GM18868 (cell line): ENCODE results near the gene SLC25A22.

Source experiments
- ATAC-seq: cut with Tn5 transposase; IDR thresholded peaks from one replicate; pipeline ENCODE4 v1.9.1; 2021; ENCODE audit warnings: mild to moderate bottlenecking, moderate library complexity; ENCODE audit not compliant: unreplicated experiment

Gene SLC25A22

DNA sequence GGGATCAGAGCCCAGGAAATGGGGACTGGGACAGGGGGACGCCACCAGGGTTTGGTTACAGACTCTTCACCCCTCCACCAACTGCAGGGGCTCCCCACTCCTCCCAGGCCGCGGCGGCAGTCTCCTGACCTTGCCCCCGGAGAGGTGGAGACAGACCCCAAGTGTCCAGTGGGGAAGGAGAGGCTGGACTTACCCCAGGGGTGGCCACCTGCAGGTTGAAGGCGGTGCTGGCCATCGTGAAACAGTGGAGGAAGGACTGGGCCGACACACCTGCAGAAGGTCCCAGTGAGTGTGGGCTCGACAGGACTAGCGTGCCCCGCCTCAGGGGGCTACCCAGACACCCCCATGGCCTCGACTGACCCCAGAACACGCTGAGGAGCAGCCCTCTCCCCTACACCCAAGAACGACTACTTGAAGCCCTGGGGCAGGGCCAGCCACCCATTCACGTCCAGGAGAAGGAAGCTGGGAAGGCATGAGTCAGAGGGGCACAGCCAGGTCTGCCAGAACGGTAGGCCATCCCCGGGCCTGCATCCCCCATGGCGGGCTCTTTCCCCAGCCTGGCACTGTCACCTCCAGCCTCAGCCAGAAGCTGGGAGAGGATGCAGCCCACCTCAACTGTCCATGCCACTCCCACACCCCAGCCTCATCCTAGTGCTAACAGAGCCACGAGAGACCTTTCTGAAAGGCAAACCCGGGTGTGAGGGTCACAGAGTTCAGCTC, 23.0 kb downstream of the SLC25A22 start:
- ATAC-seq, result no peak

DNA sequence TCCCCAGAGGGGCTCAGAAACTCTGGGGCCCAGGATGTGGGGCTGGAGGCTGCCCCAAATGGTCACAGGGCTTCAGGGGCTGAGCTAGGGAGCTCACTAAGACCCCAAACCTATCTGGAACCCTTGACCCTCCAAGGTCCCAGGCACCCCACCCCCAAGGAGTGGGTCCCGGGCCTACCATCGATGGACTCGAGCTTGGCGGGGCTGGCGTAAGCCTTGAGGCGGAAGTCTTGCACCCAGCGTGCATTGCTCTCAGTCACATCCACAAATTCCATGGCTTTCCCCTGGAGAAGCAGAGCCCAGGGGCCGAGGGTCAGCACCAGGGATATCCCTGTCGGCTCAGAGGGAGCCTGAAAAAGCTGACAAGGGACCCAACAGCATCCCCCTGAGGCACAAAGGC, 24.3 kb downstream of the SLC25A22 start:
- no peak for ATAC-seq

DNA sequence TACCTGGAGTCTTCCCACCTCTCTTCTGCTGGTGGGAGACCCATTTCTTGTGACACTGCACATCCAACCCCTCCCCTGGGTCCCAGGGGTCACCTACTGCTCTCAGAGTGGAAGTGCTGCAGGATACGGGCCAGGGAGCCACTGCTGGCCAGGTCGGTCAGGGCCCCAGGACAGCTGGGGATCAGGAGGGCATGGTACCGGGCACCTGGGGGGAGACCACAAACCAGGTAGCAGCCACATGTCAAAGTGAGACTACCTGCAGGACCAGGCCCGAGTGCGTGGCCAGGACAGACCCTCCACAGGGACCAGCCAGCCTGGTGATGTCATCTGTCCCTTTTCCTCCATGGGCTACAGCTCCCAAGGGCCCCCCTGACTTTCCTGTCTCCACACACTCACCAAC, 24.7 kb downstream of the SLC25A22 start:
- no peak for ATAC-seq

DNA sequence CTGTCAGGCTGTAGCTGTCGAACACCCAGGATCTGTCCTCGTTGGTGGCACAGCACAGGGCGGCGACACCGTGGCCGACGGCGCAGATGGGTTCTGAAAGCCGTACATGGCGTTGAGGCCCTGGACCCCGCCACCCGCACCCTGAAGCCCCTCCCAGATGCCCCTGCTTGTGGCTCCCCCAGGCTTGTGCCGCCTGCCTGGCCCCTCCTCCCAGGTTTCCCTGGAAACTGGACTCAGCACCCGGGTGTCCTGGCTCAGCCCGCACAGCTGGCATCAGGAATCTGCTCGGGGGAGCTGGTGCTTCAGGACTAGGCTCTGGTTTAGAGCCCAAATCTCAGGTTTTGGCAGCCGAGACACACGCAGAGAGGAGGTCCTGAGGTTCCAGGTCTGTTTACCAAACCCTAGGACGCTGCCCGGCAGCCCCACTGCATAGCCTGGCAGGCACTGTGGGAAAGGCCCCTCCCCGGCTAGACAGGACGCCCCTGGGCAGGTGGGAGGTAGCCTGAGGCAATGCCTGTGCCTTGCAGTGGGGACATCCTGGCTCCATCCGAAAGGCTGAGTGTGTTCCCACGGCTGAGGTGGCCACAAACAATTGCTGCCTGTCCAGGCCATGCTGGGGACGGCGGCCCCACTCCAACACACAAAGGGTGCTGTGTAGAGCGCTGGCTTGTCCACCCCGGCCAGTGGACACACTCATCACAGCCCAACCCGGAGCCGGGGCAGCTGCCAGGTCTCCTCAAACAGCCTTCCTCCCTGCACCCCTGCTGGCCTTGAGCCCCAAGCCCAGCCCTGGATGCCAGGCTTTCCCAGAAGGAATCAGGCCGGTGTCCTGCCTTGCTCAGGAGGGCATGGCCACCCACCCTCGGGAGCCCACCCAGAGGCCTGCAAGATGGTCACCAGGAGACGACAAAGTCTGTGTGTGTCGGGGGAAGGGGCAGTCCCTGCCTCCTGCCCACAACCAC, 25.4 kb downstream of the SLC25A22 start:
- ATAC-seq, result no peak

DNA sequence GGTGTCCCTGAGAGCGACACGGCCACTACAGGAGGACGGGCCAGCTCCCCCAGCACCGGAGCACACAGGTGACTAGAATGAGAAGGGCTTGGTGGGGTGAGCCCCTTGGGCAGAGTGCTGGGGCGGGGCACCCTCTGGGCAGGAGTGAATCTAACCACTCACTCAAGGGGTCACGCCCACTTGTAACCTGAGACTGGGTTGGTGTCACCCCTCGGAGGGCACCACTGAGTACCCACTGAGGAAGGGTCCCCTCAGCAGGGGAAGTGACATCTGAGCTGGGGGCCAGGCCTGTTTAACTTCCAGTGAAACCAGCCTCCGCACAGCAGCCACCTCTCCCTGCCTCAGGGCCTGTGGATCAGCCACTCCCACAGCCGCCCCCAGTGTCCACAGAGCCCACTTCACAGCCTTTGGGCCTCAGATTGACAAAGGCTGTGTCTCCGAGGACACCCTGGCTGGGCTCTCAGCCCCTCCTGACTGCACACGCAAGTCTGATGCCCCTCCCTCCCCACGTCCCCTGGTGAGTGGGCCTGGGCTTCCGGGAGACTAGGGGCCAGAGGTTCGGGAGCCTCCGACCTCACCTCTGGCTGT, 26.4 kb downstream of the SLC25A22 start:
- no peak for ATAC-seq

DNA sequence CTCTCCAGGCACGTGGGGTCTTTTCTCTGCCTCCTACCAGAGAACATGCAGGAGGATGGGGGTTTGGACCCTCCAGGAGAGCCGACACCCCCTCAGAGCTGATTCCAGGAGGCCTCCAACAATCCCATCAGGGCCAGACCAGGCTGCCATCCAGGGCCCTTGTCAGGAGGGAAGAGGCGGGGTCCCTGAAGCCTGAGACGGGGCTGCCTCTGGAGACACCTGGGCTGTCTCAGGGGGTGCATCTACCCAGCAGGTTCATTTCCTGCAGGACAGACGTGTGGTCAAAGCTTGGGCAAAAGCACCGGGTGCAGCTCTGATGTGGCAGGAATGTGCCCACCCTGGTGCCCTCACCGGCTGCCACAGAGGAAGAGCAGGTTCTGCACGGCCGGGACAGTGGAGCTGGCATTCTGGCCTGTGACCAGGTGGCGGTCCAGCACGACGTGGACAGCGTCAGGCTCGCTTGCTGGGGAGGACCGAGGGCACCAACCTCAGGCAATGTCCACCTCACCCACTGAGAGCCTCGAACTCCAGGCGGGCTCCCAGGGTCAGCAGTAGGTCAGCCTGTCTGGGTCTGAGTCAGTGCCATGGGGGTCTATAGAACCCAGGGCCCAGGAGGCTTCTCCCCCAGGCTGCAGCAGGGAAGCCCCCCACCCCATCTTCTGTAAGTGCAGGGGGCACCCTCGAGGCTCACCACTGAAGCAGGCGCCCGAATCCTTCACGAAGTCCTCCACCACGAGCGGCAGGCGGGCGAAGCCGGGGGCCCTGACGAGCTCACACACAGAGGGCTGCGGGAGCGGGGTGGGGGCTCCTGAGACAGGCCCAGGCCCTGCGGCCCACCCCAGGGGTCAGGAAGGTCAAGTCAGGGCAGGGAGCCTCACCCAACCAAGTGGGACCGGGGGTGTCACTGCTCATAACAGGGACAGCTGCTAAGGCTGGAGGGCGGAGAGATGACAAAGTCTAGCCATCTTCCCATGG, 27.2 kb downstream of the SLC25A22 start:
- no peak for ATAC-seq

DNA sequence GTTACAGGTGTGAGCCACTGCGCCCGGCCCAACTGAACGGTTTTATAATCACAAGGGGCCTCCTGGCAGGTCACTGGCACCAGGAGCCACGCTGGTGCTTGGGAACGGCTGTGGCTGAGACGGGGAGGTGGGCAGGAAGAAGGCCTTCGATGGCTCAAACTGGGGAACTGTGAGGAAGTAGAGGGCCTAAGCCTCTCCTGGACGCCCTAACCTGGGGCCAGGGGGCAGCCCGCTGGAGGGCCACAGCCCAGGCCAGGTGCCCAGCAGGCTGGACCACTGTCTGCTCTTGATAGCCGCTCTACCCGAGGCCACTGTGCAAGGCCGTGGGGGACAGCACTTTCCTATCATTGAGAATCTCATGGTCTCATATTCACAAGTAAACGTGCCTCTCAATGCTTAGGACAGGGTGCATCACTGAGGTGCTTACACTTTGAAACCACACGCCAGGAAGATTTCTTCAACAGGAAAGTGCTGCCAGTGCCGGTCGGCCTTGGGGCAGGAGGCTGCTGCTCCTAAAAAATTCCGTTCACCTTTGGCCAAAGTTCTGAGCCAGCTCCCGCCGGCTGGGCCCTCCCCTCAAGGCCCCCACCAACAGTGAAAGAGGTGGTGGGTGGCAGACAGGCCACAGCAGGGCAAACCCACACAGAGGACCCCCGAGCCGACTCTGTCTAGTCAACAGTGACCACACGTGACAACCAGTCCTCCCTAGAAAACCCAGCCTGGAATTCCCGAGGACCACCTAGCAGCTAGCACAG, 28.0 kb downstream of the SLC25A22 start:
- ATAC-seq, result no peak

DNA sequence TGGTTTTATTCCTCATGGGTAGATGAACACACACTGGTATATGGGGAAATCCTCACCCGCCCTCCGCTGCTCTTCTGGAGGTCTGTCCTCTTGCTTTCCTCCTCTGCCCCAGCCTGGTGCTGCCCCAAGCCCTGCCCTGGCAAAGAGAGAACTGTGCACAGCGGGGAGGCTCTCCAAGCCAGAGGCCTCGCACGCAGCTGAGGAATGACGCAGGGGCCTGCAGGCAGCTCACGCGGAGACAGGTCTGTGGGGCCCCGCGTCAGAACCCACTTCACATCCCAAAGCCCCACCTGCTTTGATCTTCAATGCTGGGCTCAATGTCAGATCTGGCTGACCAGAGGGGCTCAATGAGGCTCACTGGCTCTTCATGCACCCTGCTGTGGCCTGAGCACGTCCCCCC, 30.8 kb downstream of the SLC25A22 start:
- ATAC-seq, result no peak

DNA sequence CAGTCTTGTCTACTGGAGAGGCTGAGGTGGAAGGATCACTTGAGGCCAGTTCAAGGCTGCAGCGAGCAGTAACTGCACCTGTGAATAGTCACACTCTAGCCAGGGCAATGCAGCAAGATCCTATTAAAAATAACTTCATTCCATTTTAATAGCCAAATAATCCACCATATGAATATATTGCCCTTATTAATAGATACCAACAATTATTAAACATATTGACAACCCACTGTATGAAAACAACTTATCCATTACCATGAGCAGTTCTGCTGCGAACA, 31.2 kb downstream of the SLC25A22 start:
- no peak for ATAC-seq

DNA sequence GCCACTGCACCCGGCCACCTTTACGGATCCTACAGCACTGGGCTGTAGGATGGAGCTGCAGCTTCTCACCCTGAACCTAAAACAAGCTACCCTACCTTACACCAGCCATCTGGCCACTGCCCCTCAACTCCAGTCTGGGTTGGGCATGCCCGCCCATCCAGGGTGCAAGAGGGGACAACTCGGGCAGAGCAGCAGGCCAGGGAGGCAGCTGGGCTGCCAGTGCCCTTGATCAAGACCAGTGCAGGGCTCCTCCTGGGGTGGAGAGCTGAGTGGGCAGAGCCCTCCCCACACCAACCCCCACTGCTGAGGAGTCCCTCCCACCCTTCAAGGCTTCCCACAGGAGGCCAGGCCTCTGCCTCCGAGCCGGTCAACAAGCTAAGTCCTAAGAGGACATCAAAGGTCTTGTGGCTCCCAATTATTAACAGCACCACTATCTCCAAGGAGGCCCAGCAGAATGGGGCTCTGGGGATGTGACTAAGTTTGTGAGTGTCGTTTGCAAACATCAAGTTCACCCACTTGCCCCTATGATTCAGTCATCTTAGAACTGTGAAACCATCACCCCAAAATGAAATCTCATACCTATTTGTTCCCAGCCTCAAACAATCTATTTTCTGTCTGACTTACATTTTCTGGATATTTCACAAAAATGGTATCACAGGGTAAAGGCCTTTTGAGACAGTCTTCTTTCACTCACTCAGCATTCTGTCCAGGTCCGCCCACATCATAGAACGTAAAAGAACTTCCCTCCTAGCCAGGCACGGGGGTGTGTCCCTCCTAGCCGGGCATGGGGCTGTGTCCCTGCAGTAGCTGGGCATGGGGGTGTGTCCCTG, 31.8 kb downstream of the SLC25A22 start:
- ATAC-seq, result no peak

DNA sequence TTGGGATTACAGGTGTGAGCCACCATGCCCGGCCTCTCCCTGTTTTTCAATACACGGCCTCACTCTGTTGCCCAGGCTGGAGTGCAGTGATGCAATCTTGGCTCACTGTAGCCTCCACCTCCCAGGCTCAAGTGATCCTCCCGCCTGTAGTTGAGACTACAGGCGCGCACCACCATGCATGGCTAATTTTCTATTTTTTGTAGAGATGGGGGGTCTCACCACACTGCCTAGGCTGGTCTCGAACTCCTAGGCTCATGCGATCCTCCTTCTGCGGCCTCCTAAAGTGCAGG, 32.3 kb downstream of the SLC25A22 start:
- ATAC-seq, result no peak

DNA sequence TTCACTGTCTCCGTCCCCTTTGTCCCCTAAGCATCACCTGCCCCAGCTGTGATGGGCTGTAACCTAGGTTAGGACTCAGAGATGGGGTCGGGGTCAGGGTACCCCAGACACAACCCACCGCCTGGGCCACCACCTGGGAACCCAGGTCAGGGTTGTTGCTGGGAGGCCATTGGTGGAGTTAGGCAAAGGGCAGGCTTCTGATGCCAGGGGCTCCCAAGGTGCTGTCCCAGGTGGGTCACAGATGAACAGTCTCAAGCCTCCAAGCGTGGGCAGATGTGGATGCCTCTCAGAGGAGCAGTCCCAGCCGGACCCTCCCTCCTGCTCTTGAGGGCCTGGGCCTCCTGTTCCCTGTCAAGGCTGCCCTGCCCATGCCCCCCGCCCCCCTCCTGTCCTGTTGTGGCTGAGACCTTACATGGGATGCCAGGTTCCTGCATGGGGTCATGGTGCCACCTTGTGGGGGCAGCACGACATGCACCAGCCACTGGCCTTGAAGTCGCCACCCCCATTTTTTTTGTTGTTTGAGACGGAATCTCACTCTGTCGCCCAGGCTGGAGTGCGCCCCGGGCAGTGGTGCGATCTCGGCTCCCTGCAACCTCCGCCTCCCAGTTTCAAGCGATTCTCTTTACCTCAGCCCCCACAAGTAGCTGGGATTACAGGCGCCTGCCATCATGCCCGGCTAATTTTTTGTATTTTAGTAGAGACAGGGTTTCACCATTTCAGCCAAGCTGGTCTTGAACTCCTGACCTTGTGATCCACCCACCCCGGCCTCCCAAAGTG, 32.9 kb downstream of the SLC25A22 start:
- ATAC-seq, result no peak

DNA sequence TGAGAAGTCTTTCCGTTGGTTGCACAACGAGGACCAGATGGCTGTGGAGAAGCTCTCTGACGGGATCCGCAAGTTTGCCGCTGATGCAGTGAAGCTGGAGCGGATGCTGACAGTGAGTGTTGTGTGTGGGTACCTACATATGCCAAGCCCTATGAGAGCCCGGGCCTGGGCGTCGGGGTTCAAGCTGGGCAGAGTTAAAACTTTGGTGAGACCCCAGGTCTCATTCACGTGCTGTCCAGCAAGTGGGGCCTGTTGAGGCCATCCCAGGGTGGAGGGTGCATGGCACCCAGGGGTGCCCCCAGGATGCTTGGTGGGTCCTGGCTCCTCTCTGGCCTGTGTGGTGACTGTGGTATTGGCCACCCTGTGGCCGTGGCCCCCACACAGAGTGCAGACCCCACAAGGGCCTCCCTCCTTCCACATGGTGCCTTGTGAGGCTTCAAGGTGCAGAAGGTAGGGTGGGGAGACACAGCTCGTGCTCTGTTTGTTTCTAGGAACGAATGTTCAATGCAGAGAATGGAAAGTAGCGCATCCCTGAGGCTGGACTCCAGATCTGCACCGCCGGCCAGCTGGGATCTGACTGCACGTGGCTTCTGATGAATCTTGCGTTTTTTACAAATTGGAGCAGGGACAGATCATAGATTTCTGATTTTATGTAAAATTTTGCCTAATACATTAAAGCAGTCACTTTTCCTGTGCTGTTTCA, 33.6 kb downstream of the SLC25A22 start:
- ATAC-seq, result no peak

DNA sequence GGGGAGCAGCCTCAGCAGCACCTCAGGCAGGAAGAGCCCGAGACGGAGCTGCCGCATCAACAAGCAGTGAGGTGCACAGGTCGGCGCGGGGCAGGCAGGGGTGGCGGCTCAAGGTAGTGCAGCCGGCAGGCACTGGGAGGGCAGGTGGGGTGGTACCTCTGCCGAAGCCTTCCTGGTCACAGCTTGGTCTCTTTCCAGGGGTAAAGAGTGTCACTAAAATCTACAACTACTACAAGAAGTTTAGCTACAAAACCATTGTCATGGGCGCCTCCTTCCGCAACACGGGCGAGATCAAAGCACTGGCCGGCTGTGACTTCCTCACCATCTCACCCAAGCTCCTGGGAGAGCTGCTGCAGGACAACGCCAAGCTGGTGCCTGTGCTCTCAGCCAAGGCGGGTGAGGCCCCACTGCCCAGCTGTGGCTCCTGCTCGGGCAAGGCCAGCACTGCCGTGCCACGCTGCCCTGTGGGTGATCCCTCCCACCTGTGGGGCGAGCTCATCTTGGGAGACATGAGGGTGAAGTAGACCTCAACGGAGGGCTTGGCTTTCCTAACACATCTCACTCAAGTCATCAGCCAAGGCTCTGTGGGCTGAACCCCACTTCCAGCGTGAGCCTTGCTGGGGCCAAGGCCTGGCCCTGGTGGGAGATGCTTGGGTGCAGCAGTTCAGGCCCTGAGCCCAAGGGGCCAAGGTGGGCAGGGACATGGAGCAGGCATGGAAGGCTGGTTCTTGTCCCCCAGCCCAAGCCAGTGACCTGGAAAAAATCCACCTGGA, 34.3 kb downstream of the SLC25A22 start:
- ATAC-seq, result no peak

DNA sequence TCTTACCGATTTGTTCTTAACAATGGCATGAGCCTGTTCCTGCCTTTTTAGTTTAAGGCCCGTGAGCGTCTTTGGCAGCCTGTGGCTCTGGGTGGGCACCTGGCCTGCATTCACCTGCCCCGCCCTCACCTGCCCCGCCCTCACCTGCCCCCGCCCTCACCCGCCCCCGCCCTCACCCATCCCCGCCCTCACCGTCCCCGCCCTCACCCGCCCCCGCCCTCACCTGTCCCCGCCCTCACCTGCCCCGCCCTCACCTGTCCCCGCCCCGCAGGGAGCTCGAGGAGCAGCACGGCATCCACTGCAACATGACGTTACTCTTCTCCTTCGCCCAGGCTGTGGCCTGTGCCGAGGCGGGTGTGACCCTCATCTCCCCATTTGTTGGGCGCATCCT, 35.0 kb downstream of the SLC25A22 start:
- ATAC-seq, result no peak

DNA sequence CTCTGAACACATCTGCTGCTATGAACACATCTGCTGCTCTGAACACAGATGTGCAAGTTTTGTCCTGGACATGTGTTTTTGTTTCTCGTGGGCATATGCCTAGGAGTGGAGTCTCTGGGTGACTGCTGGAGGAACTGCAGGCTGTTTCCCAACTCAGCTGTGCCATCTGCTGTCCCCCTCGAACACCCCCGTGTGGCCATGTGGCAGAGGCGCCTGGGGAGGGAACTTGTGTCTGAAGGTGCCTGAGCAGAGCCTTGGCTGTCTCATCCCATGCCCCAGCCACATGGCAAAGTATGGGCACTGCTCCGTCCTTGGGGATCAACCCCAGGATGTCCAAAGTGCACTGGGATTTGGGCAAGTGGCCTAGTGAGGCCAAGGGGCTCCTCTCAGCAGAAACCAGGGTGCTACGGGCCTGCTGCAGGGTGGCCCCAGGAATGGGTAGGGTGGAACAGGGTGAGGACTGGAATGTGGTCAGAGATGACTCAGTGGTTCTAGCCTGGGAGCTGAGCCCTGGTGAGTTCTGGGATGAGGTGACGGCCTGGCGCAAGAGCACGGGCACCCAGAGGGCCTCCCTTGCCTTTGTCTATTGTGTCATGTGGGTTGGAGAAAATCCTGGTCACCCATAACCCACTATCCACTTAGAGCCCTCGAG, 35.5 kb downstream of the SLC25A22 start:
- no peak for ATAC-seq
